AG09319 (cell line): ENCODE results near the gene MAN2B2.

ENCODE experiments used
- DNase-seq: peaks from one replicate; pipeline ENCODE4 v3.0.0-alpha.2; 2010; ENCODE audit warnings: low read depth; ENCODE audit errors: extremely low read depth
- CTCF ChIP-seq: IDR thresholded peaks from 2 replicates; pipeline ENCODE4 v1.5.1; 2011; ENCODE audit warnings: low read depth, mild to moderate bottlenecking, inconsistent platforms, low read length, moderate library complexity

MAN2B2 gene

GRCh38 chr4:6530301-6530700 lies 44.7 kb upstream of the MAN2B2 start:
- DNase-seq, result no peak
- TF ChIP-seq CTCF, result no peak

GRCh38 chr4:6530964-6531363 lies 44.0 kb upstream of the MAN2B2 start:
- no peak for TF ChIP-seq CTCF
- DNase-seq, result no peak

GRCh38 chr4:6532102-6532501 lies 42.9 kb upstream of the MAN2B2 start:
- TF ChIP-seq CTCF, result no peak
- no peak for DNase-seq

GRCh38 chr4:6532658-6533057 lies 42.3 kb upstream of the MAN2B2 start:
- DNase-seq, result no peak
- TF ChIP-seq CTCF, result no peak

GRCh38 chr4:6534050-6534449 lies 40.9 kb upstream of the MAN2B2 start:
- no peak for DNase-seq
- no peak for TF ChIP-seq CTCF

GRCh38 chr4:6534618-6535328 lies 40.2 kb upstream of the MAN2B2 start:
- no peak for TF ChIP-seq CTCF
- DNase-seq, result no peak

GRCh38 chr4:6535329-6535692 lies 39.7 kb upstream of the MAN2B2 start:
- no peak for TF ChIP-seq CTCF
- no peak for DNase-seq
